ENCODE results near the gene FHL2. TPM values are rescaled to one million over a fixed set of nuclear protein-coding genes. Genes with fewer than 3 reads are reported as not detected.

Gene FHL2
- polyA plus RNA-seq, 3 donors, result 0.03 TPM; not detected in 1

DNA sequence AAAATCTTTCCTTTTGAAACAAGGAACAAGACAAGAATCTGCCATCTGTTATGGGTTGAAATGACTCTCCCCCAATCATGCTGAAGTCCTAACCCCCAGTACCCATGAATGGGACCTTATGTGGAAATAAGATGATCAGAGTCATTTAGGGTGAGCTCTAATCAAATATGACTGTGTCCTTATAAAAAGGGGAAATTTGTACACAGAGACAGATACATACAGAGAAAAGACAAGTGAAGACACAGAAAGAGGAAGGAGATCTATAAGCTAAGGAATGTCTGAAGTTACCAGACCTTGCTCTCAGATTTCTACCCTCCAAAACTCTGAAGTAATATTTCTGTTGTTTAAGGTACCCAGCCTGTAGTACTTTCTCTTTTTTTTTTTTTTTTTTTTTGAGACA lies 85.0 kb downstream of the FHL2 start:
- Mint-ChIP-seq H3K9me3 (peaks cover 0 to 3% (median 0%) of the 10 kb centered on the region in 7 donors), H3K4me1 (peaks cover 31% of the 10 kb centered on the region), H3K4me3 (no peak overlapping the region), H3K27me3 (ENCODE audit: low read depth in 3 of 3) (no peaks in the 10 kb centered on the region), H3K27ac (peak overlapping the region in 3 of 7 donors; percentile 37 to 74 (median 71)), H3K36me3 (peaks cover under 1 to 5% of the 10 kb centered on the region in 2 donors)
- Histone ChIP-seq H3K27me3 (ENCODE audit: control insufficient read depth in 2 of 2, insufficient read depth in 2 of 2, low read length in 2 of 2) (no peaks in the 10 kb centered on the region), H3K27ac (ENCODE audit: low read depth in 1 of 2, low read length in 2 of 2) (no peak overlapping the region), H3K4me1 (ENCODE audit: control insufficient read depth in 1 of 2, insufficient read depth in 2 of 2, low read length in 2 of 2) (peaks cover 21 to 27% of the 10 kb centered on the region in 2 donors), H2AFZ (ENCODE audit: insufficient read depth, low read depth, low read length, poor library complexity, severe bottlenecking) (no peak overlapping the region), H3K4me2 (replicated peaks; ENCODE audit: extremely low read depth, low read length, poor library complexity, severe bottlenecking) (no peak overlapping the region), H3K9me3 (replicated peaks in 1 of 2; ENCODE audit: control insufficient read depth in 1 of 2, insufficient read depth in 1 of 2, low read length in 2 of 2) (no peaks in the 10 kb centered on the region), H3K9ac (ENCODE audit: insufficient read depth, low read length, poor library complexity, severe bottlenecking) (no peak overlapping the region), H3K79me2 (ENCODE audit: insufficient read depth, low read length) (peaks cover 85% of the 10 kb centered on the region), H3K4me3 (replicated peaks in 1 of 3; ENCODE audit: low read depth in 2 of 3, low read length in 3 of 3) (no peak overlapping the region), H4K20me1 (ENCODE audit: insufficient read depth, low read length) (peaks cover 54% of the 10 kb centered on the region), H3K36me3 (replicated peaks in 1 of 2; ENCODE audit: control insufficient read depth in 1 of 2, insufficient read depth in 2 of 2, low read length in 2 of 2) (no peaks in the 10 kb centered on the region)
- TF ChIP-seq, protein P1, sequence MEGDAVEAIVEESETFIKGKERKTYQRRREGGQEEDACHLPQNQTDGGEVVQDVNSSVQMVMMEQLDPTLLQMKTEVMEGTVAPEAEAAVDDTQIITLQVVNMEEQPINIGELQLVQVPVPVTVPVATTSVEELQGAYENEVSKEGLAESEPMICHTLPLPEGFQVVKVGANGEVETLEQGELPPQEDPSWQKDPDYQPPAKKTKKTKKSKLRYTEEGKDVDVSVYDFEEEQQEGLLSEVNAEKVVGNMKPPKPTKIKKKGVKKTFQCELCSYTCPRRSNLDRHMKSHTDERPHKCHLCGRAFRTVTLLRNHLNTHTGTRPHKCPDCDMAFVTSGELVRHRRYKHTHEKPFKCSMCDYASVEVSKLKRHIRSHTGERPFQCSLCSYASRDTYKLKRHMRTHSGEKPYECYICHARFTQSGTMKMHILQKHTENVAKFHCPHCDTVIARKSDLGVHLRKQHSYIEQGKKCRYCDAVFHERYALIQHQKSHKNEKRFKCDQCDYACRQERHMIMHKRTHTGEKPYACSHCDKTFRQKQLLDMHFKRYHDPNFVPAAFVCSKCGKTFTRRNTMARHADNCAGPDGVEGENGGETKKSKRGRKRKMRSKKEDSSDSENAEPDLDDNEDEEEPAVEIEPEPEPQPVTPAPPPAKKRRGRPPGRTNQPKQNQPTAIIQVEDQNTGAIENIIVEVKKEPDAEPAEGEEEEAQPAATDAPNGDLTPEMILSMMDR (IDR thresholded peaks at IDR 0.05), result no peak
- intact Hi-C loops (cut with micrococcal nuclease), result no loop called here
- peak in 2 of 3 donors; percentile 34 to 47 for DNase-seq

Other genes starting within 250 kb of the FHL2 start
- not detected for gene GPR45, start 157.3 kb downstream of the FHL2 start, polyA plus RNA-seq
- 10 to 100 TPM in 2 of 3 donors, 1 to 10 TPM in 1; 10.0 to 10.5 (median 10.2) TPM for gene TGFBRAP1, start 69.3 kb downstream of the FHL2 start, polyA plus RNA-seq
- 10 to 100 TPM in 1 of 3 donors, 1 to 10 TPM in 2; 8.1 to 10.4 (median 8.6) TPM for gene C2orf49, start 61.5 kb downstream of the FHL2 start, polyA plus RNA-seq